ENCODE results near the gene IMMP2L.

- TF ChIP-seq, protein P1, sequence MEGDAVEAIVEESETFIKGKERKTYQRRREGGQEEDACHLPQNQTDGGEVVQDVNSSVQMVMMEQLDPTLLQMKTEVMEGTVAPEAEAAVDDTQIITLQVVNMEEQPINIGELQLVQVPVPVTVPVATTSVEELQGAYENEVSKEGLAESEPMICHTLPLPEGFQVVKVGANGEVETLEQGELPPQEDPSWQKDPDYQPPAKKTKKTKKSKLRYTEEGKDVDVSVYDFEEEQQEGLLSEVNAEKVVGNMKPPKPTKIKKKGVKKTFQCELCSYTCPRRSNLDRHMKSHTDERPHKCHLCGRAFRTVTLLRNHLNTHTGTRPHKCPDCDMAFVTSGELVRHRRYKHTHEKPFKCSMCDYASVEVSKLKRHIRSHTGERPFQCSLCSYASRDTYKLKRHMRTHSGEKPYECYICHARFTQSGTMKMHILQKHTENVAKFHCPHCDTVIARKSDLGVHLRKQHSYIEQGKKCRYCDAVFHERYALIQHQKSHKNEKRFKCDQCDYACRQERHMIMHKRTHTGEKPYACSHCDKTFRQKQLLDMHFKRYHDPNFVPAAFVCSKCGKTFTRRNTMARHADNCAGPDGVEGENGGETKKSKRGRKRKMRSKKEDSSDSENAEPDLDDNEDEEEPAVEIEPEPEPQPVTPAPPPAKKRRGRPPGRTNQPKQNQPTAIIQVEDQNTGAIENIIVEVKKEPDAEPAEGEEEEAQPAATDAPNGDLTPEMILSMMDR (IDR thresholded peaks at IDR 0.05; ENCODE audit: extremely low read depth in 1 of 2, insufficient read depth in 1 of 2, low read depth in 1 of 2, low read length in 2 of 2) = no peak
- no peak for TF ChIP-seq POLR2A (IDR thresholded peaks at IDR 0.05; ENCODE audit: low read depth, low read length)
- no peak for TF ChIP-seq EZH2 (IDR thresholded peaks at IDR 0.05; ENCODE audit: borderline replicate concordance, low read depth, low read length, severe bottlenecking)
Observed at GRCh38 chr7:110962374-110962773, 599.9 kb downstream of the IMMP2L start.
